ENCODE measurements around the gene RFT1.

GRCh38 chr3:53164911-53165310, 34.7 kb upstream of the RFT1 start:
- TF ChIP-seq CTCF (IDR thresholded peaks at IDR 0.05) (no peak), POLR2A (IDR thresholded peaks at IDR 0.05) (no peak), EP300 (IDR thresholded peaks at IDR 0.05) (no peak)

Data from ovary (tissue), 3 donors.